ENCODE results near the gene CBS.
"Not testable (repeated sequence)": the region's sequence is repeated elsewhere in the genome, so short reads cannot be mapped to it uniquely, and the experiment has no call there.

- TF ChIP-seq CTCF (conservative IDR thresholded peaks at IDR 0.05 in 1 of 2, IDR thresholded peaks at IDR 0.05 in 1 of 2; ENCODE audit: extremely low read depth in 1 of 2, insufficient read depth in 1 of 2, low read depth in 1 of 2, low read length in 2 of 2); EZH2 (IDR thresholded peaks at IDR 0.05; ENCODE audit: borderline replicate concordance, low read length): not testable (repeated sequence)
These were observed 8.9 kb downstream of the CBS start for GRCh38 chr21:43066690-43067089.

All from mammary epithelial cell (primary cell).